ENCODE data around the gene FGB. TPM values are rescaled to one million over a fixed set of nuclear protein-coding genes. Genes with fewer than 3 reads are reported as not detected.

FGB gene
- total RNA-seq, 4 donors from 2014 or later: 0.94 TPM; not detected in 3

- H3K27ac ChIP-seq: no peak overlapping the region
- 80 to 87% methylated on average over 3 of the region's 3 CpGs for WGBS, 2 donors
- no peaks in the 10 kb centered on the region for H3K9me3 ChIP-seq
- DNase-seq: no peak
- intact Hi-C loops (cut with DNase I): no loop called here
- no peaks in the 10 kb centered on the region for H3K36me3 ChIP-seq
- no peaks in the 10 kb centered on the region for H3K4me1 ChIP-seq
- TF ChIP-seq POLR2A (IDR thresholded peaks at IDR 0.05) (no peak), CTCF (IDR thresholded peaks at IDR 0.05) (no peak)
- no peaks in the 10 kb centered on the region for H3K27me3 ChIP-seq
- H3K4me3 ChIP-seq (replicated peaks in 1 of 3): no peak overlapping the region
These were observed 11.5 kb downstream of the FGB start for GRCh38 chr4:154574311-154574710.

- H3K27ac ChIP-seq: no peak overlapping the region
- intact Hi-C loops (cut with DNase I): no loop called here
- H3K4me3 ChIP-seq (replicated peaks in 1 of 3): no peak overlapping the region
- TF ChIP-seq POLR2A (IDR thresholded peaks at IDR 0.05) (no peak), CTCF (IDR thresholded peaks at IDR 0.05) (no peak)
- no peaks in the 10 kb centered on the region for H3K4me1 ChIP-seq
- 82 to 84% methylated on average over 2 of the region's 2 CpGs for WGBS, 2 donors
- H3K27me3 ChIP-seq: no peaks in the 10 kb centered on the region
- DNase-seq: no peak
- no peaks in the 10 kb centered on the region for H3K9me3 ChIP-seq
- H3K36me3 ChIP-seq: no peaks in the 10 kb centered on the region
These were observed 14.5 kb downstream of the FGB start for GRCh38 chr4:154577324-154577723.

- Histone ChIP-seq H3K27ac (no peak overlapping the region), H3K27me3 (no peaks in the 10 kb centered on the region), H3K4me1 (no peaks in the 10 kb centered on the region), H3K9me3 (no peaks in the 10 kb centered on the region), H3K4me3 (replicated peaks in 1 of 3) (no peak overlapping the region), H3K36me3 (no peaks in the 10 kb centered on the region)
- TF ChIP-seq CTCF (IDR thresholded peaks at IDR 0.05) (no peak), POLR2A (IDR thresholded peaks at IDR 0.05) (no peak)
- intact Hi-C loops (cut with DNase I): no loop called here
- 82 to 85% methylated on average over 1 of the region's 1 CpG for WGBS, 2 donors
- DNase-seq: no peak
These were observed 16.1 kb downstream of the FGB start for GRCh38 chr4:154578919-154579318.

- intact Hi-C loops (cut with DNase I): no loop called here
- H3K27me3 ChIP-seq: no peaks in the 10 kb centered on the region
- no peak for TF ChIP-seq POLR2A (IDR thresholded peaks at IDR 0.05)
- no peak for TF ChIP-seq CTCF (IDR thresholded peaks at IDR 0.05)
- H3K36me3 ChIP-seq: no peaks in the 10 kb centered on the region
- H3K4me1 ChIP-seq: no peaks in the 10 kb centered on the region
- H3K4me3 ChIP-seq (replicated peaks in 1 of 3): no peak overlapping the region
- DNase-seq: no peak
- no peaks in the 10 kb centered on the region for H3K9me3 ChIP-seq
- no peak overlapping the region for H3K27ac ChIP-seq
These were observed 17.1 kb downstream of the FGB start for GRCh38 chr4:154579927-154580326.

GRCh38 chr4:154582723-154583122 is 19.9 kb downstream of the FGB start:
- Histone ChIP-seq H3K9me3 (no peaks in the 10 kb centered on the region), H3K4me3 (replicated peaks in 1 of 3) (no peak overlapping the region), H3K27me3 (no peaks in the 10 kb centered on the region), H3K4me1 (no peaks in the 10 kb centered on the region), H3K36me3 (no peaks in the 10 kb centered on the region), H3K27ac (no peak overlapping the region)
- DNase-seq: no peak
- WGBS, 2 donors: 65 to 74% methylated on average over 2 of the region's 2 CpGs
- no peak for TF ChIP-seq CTCF (IDR thresholded peaks at IDR 0.05)
- no peak for TF ChIP-seq POLR2A (IDR thresholded peaks at IDR 0.05)
- intact Hi-C loops (cut with DNase I): no loop called here

All from thyroid gland (tissue), 4 donors.